GM23248 (cell line): ENCODE data around the gene C2orf69.

ENCODE experiments used
- EZH2 ChIP-seq: fragments of 200-600 bp; sonication (generic); IDR thresholded peaks from 2 replicates; pipeline ENCODE4 v1.6.1; 2018; ENCODE audit warnings: antibody characterized with exemption, mild to moderate bottlenecking; ENCODE audit not compliant: insufficient read depth, poor library complexity, severe bottlenecking
- EZH2phosphoT487 ChIP-seq: fragments of 200-600 bp; sonication (generic); IDR thresholded peaks from 2 replicates; pipeline ENCODE4 v1.6.1; 2018; ENCODE audit warnings: antibody characterized with exemption, moderate library complexity, mild to moderate bottlenecking, low read depth; ENCODE audit not compliant: insufficient read depth

- no peak for TF ChIP-seq EZH2
- TF ChIP-seq EZH2phosphoT487: no peak
These were observed 25.5 kb downstream of the C2orf69 start for GRCh38 chr2:199936554-199936953.
